NK-92 treated with Interleukin-12 subunit alpha and Interleukin-12 subunit beta, amount 100 ng/mL, for 24 hours (cell line): Measurements from ENCODE around the gene CARS2.
"Not testable (repeated sequence)": the region's sequence is repeated elsewhere in the genome, so short reads cannot be mapped to it uniquely, and the experiment has no call there.

Experiments
- DNase-seq: peaks from one replicate; lab custom pipeline; 2025; lab: John Stamatoyannopoulos, UW

CARS2 gene

DNA sequence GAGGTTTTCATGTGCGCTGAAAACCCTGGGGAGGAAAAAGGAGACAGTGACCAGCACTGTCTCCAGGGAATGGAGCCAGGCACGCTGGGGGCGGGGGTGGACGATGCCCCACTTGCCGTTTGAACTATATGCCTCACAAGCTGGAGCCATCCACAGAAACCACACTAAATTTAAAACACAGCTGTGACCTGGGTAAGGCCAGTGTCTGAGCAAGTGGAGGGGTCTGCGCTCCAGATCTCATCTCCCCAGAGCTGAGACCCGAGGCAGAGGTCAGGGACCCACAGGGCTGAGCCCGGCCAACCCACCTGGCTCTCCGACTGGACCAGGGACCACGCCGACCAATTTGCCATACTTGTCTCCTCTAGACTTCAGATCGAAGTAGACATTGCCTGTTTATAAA lies 23.2 kb downstream of the CARS2 start:
- no peak for DNase-seq

- no peak for DNase-seq
Measured at GRCh38 chr13:110681868-110682550, 23.9 kb downstream of the CARS2 start.

DNA sequence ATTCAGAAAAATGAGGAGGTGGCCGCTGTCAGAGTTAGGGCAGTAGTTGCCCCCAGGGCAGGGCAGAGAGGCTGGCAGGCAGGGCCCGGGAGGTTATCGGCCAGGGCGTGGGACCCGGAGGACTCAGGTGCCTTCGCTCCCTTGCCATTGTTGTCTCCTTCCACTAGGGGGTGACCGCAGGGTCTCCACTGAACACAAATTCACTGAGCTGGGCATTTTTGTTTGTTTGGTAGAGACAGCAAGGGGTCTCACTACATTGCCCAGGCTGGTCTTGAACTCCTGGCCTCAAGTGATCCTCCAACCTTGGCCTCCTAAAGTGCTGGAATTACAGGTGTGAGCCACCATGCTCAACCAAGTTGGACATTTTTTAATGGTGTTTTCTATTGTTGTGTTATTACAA lies 25.1 kb downstream of the CARS2 start:
- DNase-seq, result no peak

- no peak for DNase-seq
Measured at GRCh38 chr13:110677731-110678545, 28.0 kb downstream of the CARS2 start.

DNA sequence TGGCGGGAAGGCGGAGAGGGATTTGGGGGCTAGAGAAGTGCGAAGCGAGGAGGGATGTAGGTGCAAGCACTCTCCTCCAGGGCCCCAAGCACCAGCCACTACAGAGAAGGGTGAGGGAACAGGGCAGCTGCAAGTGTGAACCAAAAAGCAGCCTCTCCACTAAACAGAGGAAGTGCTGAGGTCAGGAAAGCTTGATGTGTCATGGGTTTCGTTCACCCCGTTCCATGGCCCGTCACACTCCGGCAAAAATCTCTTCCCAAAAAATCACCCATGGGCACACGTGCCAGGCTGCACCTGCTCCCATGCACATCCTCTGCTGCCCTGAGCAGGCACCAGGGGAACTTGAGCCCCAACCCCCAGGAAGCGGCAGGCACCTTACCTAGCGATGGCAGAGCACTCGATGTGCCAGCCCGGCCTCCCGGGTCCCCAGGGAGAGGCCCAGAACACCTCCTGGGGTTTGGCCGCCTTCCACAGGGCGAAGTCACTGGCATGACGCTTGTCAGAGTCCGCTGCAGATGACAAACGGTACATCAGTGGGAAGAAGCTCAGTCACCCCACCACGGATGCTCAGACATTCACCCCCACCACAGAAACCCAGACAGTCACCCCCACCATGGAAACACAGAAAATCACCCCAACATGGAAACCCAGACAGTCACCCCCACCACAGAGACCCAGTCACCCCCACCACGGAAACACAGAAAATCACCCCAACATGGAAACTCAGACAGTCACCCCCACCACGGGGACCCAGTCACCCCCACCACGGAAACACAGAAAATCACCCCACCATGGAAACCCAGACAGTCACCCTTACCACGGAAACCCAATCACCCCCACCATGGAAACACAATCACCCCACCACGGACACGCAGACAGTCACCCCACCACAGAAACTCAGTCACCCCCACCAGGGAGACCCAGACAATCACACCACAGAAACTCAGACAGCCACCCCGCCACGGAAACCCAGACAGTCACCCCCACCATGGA lies 29.0 kb downstream of the CARS2 start:
- DNase-seq, result no peak

- DNase-seq, result not testable (repeated sequence)
Measured at GRCh38 chr13:110669814-110670213, 36.1 kb downstream of the CARS2 start.

- DNase-seq, result no peak
Measured at GRCh38 chr13:110669036-110669435, 36.9 kb downstream of the CARS2 start.

DNA sequence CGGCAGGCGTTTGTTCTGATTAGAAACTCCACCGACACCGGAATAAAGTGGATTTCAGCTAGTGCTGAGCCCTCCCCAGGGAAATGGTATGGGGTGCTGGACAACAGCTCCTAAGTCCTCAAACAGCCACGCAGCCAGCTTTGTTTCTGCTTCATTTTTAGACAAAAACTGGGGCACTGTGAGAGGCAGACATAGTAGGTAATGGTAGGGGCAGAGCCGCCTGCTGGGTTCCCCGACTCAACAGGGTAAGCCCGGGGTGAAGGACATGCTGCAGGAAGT lies 39.7 kb downstream of the CARS2 start:
- no peak for DNase-seq

DNA sequence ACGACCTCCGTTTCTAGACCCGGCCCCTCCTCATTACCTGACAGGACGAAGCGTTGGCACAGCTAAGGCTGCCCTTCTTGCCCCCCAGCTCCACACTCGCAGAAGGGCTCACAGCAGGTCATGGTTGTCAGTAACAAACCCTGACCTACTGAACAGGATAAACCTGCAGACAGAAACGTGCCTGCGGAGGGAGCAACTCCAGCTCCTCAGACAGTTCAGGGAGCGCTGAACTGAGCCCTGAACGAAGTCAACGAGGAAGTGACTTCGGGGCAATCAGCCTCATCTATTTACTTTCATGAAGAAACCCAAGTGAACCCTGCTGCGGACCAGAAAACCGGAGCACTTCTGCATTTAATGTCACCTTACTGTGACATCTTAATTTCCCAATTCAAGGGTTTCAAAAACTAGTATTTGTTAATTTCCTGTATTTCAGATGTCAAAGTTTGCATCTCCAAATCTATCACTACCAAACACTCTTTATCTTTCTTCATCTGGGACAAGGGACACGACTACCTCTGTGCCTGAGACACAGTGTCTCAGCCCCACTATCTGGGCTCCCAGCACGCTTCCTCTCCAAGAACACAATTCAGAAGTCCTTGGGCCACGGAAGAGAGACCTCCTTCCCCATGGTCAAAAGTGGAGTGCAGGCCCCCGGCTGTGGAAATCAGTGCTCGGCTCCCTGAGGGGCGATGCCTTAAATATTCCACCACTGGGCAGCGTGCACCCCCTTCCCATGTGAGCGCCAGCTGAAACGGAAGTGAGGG lies 40.2 kb downstream of the CARS2 start:
- DNase-seq, result no peak

DNA sequence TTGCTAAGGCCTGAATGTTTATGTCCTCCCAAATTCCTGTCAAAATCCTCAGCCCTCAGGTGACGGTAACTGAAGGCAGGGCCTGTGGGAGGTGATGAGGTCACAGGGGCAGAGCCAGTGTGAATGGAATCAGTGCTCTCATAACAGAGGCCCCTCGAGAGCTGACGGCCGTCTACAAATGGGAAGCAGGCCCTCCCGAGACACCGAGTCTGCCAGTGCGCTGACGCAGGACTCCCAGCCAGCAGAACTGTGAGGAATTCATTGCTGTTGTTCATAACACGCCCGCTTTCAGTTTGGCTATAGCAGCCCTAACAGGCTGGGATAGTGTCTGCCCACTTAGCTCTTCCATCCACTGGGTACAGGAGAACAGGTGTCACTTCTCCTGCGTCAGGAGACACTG lies 41.2 kb downstream of the CARS2 start:
- DNase-seq, result no peak

DNA sequence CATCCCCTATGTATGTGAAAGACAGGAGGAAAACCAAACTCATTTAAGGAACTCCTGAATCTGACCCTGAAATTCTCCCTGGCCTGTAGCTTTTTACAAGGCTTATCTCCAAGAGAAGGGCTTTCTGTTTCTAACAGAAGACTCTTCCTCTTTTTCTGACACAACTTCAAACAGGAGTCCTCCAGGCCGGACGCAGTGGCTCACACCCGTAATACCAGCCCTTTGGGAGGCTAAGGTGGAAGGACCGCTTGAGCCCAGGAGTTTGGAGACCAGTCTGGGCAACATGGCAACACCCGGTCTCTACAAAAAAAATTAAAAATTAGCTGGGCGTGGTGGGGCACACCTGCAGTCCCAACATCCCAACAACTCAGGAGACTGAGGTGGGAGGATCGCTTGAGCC lies 41.9 kb downstream of the CARS2 start:
- no peak for DNase-seq

- no peak for DNase-seq
Measured at GRCh38 chr13:110663491-110663890, 42.4 kb downstream of the CARS2 start.

- DNase-seq, result no peak
Measured at GRCh38 chr13:110662777-110663443, 43.0 kb downstream of the CARS2 start.

GRCh38 chr13:110662091-110662490 lies 43.8 kb downstream of the CARS2 start:
- no peak for DNase-seq

- DNase-seq, result no peak
Measured at GRCh38 chr13:110661256-110661655, 44.7 kb downstream of the CARS2 start.

GRCh38 chr13:110658218-110658911 lies 47.6 kb downstream of the CARS2 start:
- not testable (repeated sequence) for DNase-seq

- no peak for DNase-seq
Measured at GRCh38 chr13:110657196-110657595, 48.7 kb downstream of the CARS2 start.

DNA sequence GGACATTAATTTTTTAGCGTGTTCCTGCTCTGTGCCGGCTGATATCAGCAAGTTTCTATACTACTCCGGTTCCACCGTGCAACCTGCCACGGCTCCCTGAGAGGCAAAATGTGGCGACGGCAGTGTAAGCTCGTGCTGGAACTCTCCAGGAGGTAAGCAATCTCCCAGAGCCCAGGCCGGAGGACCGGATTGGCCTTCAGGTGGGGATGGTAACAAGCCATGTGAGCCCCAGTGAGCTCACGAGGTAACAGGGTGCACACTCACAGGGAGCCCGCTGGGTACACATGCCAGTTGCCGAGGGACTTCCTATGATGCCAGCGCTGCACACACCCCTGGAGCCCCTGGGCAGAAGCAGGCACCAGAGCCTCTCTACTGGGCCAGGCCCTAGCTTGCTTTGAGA lies 52.1 kb downstream of the CARS2 start:
- DNase-seq, result no peak

DNA sequence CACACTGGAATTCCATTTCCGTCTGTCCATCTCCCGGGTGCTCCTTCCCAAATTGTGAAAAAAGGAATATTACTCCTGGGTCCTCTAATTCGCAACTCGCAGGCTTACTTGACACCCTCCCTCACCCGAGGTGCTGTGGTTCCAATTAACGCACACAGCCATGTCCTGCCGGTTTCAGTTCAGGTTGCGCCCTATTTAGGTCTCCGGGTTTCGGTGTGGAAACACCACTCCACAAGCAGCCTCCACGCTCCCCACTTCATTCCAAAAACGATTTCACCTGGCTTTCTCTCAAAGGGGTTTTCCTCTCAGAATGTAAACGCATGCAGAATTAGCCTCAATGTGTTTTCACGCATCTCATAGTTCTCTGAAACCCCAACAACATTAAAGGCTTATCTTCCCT lies 52.6 kb downstream of the CARS2 start:
- DNase-seq, result no peak

- DNase-seq, result no peak
Measured at GRCh38 chr13:110652764-110653163, 53.2 kb downstream of the CARS2 start.
